Uterus (tissue), 2 donors: ENCODE measurements around the gene ITIH2.

ENCODE experiments used
- CTCF ChIP-seq, 4 experiments: fragments of 200-600 bp in 2 of 4; fragments of 450-650 bp in 2 of 4; sonication (generic) in 2 of 4; IDR thresholded peaks; one replicate each; pipeline ENCODE4 v1.5.1; 2016 to 2019; ENCODE audit warnings: antibody characterized with exemption in 4 of 4, mild to moderate bottlenecking in 2 of 4, moderate library complexity in 1 of 4
- POLR2A ChIP-seq, 2 donors: fragments of 450-650 bp; IDR thresholded peaks; one replicate each; pipeline ENCODE4 v1.6.1; 2016; ENCODE audit warnings: antibody characterized with exemption in 2 of 2, mild to moderate bottlenecking in 1 of 2, moderate library complexity in 1 of 2

GRCh38 chr10:7664707-7665106, 38.4 kb upstream of the ITIH2 start:
- TF ChIP-seq POLR2A (IDR thresholded peaks at IDR 0.05) (no peak), CTCF (IDR thresholded peaks at IDR 0.05) (no peak)
